Measurements from ENCODE around the gene TRIM6. TPM values are rescaled to one million over a fixed set of nuclear protein-coding genes. Genes with fewer than 3 reads are reported as not detected.

Gene TRIM6
- total RNA-seq, 3 donors from 2014 or later: 2.2 to 6.1 (median 2.6) TPM

DNA sequence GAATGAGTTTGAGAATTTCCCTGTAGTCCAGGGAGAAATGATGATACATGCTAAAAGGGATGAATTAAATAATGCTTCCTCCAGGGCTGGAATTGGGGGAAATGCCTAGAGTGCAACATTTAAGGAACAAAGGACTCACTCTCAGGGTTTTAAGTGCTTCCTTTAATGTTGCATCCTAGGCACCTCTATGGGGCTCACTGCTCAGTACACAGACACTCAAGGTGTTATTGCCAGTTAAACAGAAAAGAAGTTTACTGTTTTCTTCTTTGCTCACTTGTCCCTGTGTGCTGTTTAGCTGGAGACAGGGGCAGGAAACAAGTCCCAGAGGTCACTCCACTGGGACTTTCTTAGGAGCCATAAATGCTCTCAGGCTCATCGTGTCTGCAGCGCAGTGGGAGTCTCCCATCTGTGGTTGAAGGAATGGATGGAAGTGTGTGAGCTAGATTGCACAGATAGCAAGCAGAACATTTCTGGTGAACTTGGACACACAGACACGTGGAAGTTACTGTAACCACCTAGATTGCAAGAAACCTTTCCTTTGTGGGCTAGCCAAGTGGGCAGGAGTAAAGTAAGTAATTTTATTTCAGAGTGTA is 39.7 kb upstream of the TRIM6 start:
- Histone ChIP-seq H3K9me3 (no peaks in the 10 kb centered on the region), H3K27ac (no peak overlapping the region), H3K27me3 (no peaks in the 10 kb centered on the region), H3K36me3 (no peaks in the 10 kb centered on the region), H3K4me1 (no peaks in the 10 kb centered on the region), H3K4me3 (no peak overlapping the region)
- intact Hi-C loops (cut with DNase I; ENCODE audit: low total_unique reads): no loop called here
- TF ChIP-seq POLR2AphosphoS5 (IDR thresholded peaks at IDR 0.05) (no peak), POLR2A (IDR thresholded peaks at IDR 0.05) (no peak)
- TF ChIP-seq, protein P1, sequence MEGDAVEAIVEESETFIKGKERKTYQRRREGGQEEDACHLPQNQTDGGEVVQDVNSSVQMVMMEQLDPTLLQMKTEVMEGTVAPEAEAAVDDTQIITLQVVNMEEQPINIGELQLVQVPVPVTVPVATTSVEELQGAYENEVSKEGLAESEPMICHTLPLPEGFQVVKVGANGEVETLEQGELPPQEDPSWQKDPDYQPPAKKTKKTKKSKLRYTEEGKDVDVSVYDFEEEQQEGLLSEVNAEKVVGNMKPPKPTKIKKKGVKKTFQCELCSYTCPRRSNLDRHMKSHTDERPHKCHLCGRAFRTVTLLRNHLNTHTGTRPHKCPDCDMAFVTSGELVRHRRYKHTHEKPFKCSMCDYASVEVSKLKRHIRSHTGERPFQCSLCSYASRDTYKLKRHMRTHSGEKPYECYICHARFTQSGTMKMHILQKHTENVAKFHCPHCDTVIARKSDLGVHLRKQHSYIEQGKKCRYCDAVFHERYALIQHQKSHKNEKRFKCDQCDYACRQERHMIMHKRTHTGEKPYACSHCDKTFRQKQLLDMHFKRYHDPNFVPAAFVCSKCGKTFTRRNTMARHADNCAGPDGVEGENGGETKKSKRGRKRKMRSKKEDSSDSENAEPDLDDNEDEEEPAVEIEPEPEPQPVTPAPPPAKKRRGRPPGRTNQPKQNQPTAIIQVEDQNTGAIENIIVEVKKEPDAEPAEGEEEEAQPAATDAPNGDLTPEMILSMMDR (IDR thresholded peaks at IDR 0.05): no peak
- no peak for DNase-seq (ENCODE audit: low spot score in 2 of 2)

DNA sequence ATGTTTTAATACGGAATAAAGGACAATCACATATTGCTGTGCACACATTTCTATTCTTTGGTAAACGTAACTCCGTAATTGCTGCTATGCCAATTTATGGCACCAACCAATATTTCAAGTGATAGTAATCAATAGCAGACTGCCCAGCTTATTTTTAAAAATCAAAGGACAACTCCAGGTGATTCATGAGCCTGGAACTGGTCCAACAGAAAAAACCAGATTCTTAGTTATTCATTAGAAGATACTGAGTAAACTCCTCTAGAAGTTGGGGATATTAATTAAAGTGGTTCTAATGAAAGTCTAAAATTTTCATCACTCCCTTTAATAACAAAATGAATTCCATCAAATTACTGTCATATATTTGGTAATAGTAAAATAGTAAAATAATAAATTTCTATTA is 38.7 kb upstream of the TRIM6 start:
- no peak overlapping the region for H3K4me3 ChIP-seq
- TF ChIP-seq, protein P1 (IDR thresholded peaks at IDR 0.05): no peak
- no peak for TF ChIP-seq POLR2AphosphoS5 (IDR thresholded peaks at IDR 0.05)
- TF ChIP-seq POLR2A (IDR thresholded peaks at IDR 0.05): no peak
- H3K27ac ChIP-seq: no peak overlapping the region
- no peaks in the 10 kb centered on the region for H3K36me3 ChIP-seq
- no peaks in the 10 kb centered on the region for H3K4me1 ChIP-seq
- DNase-seq (ENCODE audit: low spot score in 2 of 2): no peak
- intact Hi-C loops (cut with DNase I; ENCODE audit: low total_unique reads): no loop called here
- H3K9me3 ChIP-seq: no peaks in the 10 kb centered on the region
- H3K27me3 ChIP-seq: no peaks in the 10 kb centered on the region

DNA sequence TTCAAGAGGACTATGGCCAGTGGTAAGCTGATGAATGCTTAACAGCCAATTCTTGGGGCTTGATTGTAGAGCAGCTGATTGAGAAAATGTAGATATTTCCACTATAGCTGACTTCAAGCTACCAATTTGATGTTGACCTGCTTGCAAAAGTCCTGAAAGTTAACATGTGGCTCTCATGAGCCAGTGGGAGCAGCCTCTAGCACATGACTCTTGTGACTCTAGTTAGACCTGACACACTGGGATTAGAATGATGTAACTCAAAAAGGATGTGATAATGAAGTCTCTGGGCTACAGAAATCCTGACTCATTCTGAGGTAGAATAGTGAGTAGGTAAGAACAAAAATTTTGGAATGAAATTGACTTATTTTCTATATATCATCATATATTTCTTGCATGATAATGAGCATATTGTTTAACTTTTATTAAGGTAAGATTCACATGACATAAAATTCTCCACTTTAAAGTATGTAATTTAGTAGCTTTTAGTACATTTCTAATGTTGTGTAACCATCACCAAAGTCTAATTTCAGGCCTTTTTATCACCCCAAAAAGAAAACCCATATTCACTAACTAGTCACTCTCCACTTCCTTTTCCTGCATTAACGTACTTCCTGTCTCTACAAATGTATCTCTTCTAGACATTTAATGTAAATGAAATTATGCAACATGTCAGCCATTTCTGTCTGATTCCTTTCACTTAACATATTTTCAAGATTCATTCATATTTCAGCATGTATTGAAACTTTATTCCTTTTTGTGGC is 32.0 kb upstream of the TRIM6 start:
- H3K4me1 ChIP-seq: no peaks in the 10 kb centered on the region
- no peak overlapping the region for H3K4me3 ChIP-seq
- H3K27me3 ChIP-seq: no peaks in the 10 kb centered on the region
- H3K27ac ChIP-seq: no peak overlapping the region
- intact Hi-C loops (cut with DNase I; ENCODE audit: low total_unique reads): loop anchor here (5.0 kb wide), 1 partner anchor 1192 kb away; no protein-coding TSS in a partner anchor
- no peak for DNase-seq (ENCODE audit: low spot score in 2 of 2)
- no peaks in the 10 kb centered on the region for H3K9me3 ChIP-seq
- no peak for TF ChIP-seq POLR2A (IDR thresholded peaks at IDR 0.05)
- TF ChIP-seq POLR2AphosphoS5 (IDR thresholded peaks at IDR 0.05): no peak
- TF ChIP-seq, protein P1 (IDR thresholded peaks at IDR 0.05): no peak
- H3K36me3 ChIP-seq: no peaks in the 10 kb centered on the region

DNA sequence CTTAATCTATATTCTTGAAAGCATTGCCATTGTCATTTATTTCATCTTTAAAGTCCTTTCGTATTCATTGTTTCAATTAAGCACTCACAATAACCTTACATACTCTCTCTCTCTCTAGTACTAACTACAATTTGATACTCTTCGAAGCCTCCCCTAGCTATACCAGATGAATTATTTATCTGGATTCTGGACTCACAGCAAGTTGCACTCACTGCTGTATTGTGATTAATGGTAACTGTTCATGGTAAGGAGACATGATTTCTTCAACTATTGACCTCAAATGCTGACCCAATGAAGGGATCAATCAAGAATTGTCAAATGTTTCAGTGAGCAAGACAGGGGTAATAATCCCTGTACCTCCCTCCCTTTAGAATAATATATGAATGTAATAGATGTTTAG is 21.8 kb upstream of the TRIM6 start:
- Histone ChIP-seq H3K36me3 (no peaks in the 10 kb centered on the region), H3K27me3 (no peaks in the 10 kb centered on the region), H3K4me3 (no peak overlapping the region), H3K9me3 (no peaks in the 10 kb centered on the region), H3K27ac (no peak overlapping the region), H3K4me1 (no peaks in the 10 kb centered on the region)
- no peak for DNase-seq (ENCODE audit: low spot score in 2 of 2)
- intact Hi-C loops (cut with DNase I; ENCODE audit: low total_unique reads): no loop called here
- no peak for TF ChIP-seq POLR2A (IDR thresholded peaks at IDR 0.05)
- TF ChIP-seq, protein P1 (IDR thresholded peaks at IDR 0.05): no peak

DNA sequence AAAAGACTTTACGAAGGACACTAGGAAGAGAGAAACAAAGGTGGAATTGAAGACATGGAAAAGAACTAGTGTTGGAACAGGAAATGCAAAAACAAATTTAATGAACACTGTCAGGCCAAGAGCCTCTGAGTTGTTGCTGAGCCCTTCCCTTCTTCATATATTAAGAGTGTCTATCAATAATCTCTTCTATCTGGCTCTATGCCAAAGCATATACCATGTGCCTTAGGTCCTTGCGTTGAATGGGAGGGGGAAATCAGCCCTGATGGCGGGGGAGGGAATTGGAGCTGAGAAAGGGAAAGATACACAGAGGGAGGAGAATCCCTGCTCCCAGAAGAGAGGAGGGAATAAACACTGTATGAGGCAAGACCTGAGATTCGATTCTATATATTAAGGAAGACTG is 21.3 kb upstream of the TRIM6 start:
- Histone ChIP-seq H3K4me1 (no peaks in the 10 kb centered on the region), H3K27me3 (no peaks in the 10 kb centered on the region), H3K4me3 (no peak overlapping the region), H3K36me3 (no peaks in the 10 kb centered on the region), H3K9me3 (no peaks in the 10 kb centered on the region), H3K27ac (no peak overlapping the region)
- TF ChIP-seq, protein P1 (IDR thresholded peaks at IDR 0.05): no peak
- TF ChIP-seq POLR2AphosphoS5 (IDR thresholded peaks at IDR 0.05) (no peak), POLR2A (IDR thresholded peaks at IDR 0.05) (no peak)
- intact Hi-C loops (cut with DNase I; ENCODE audit: low total_unique reads): no loop called here
- DNase-seq (ENCODE audit: low spot score in 2 of 2): no peak

Data from breast epithelium (tissue), 4 donors.